ENCODE results near the gene MFN1.

Gene MFN1

GRCh38 chr3:179432451-179432850, 84.9 kb downstream of the MFN1 start:
- no peak for FAIRE-seq

GRCh38 chr3:179436517-179436916, 89.0 kb downstream of the MFN1 start:
- FAIRE-seq = no peak

- FAIRE-seq = no peak
Observed at GRCh38 chr3:179438841-179439240, 91.3 kb downstream of the MFN1 start.

Data from islet of Langerhans (tissue), 1 donor.